A172 (cell line): ENCODE measurements around the gene C3orf49. TPM values are rescaled to one million over a fixed set of nuclear protein-coding genes. Genes with fewer than 3 reads are reported as not detected.

Source experiments
- DNase-seq: peaks from one replicate; pipeline ENCODE4 v3.0.0-alpha.2; 2015; ENCODE audit warnings: low spot score
- total RNA-seq: library from RNA; depleted of rRNA; stranded (reverse); fragments of >200 nt; shearing (Covaris generic); gene quantifications from 2 replicates; pipeline ENCODE4 v1.2.3, GENCODE V29; 2014; rRNA removed

The C3orf49 gene
- total RNA-seq, 1 experiment from 2014 or later: not detected

GRCh38 chr3:63880653-63881052 is 61.6 kb downstream of the C3orf49 start:
- DNase-seq: no peak

GRCh38 chr3:63886858-63887257 is 67.8 kb downstream of the C3orf49 start:
- DNase-seq: no peak

- no peak for DNase-seq
Observed at GRCh38 chr3:63891518-63891917, 72.4 kb downstream of the C3orf49 start.

- no peak for DNase-seq
Observed at GRCh38 chr3:63892773-63893352, 73.8 kb downstream of the C3orf49 start.

GRCh38 chr3:63895422-63896189 is 76.5 kb downstream of the C3orf49 start:
- DNase-seq: no peak

- no peak for DNase-seq
Observed at GRCh38 chr3:63896332-63897030, 77.4 kb downstream of the C3orf49 start.

Other genes with a start within 250 kb of the C3orf49 start
- gene SNTN, start 166.6 kb upstream of the C3orf49 start, total RNA-seq: not detected in 2 replicates
- gene THOC7, start 44.5 kb downstream of the C3orf49 start, total RNA-seq: 104 and 130 TPM in 2 replicates
- gene ATXN7, start 44.6 kb downstream of the C3orf49 start, total RNA-seq: 7.4 and 7.7 TPM in 2 replicates
- gene SCAANT1, start 93.1 kb downstream of the C3orf49 start, total RNA-seq: not detected in 2 replicates
- gene PSMD6, start 204.2 kb downstream of the C3orf49 start, total RNA-seq: 159 and 176 TPM in 2 replicates